WTC11 (cell line): ENCODE measurements around the gene ARAP1.

ENCODE experiments used
- AFF4 ChIP-seq: sonication (generic); formaldehyde crosslinking; IDR thresholded peaks from 2 replicates; pipeline ENCODE4 v1.8.1; 2023; ENCODE audit warnings: mild to moderate bottlenecking, missing genetic modification reagents, borderline replicate concordance
- CTCF ChIP-seq: fragments of 200-600 bp; IDR thresholded peaks from 2 replicates; pipeline ENCODE4 v1.8.0; 2022; ENCODE audit warnings: antibody characterized with exemption
- FOXP1 ChIP-seq: sonication (generic); formaldehyde crosslinking; IDR thresholded peaks from 2 replicates; pipeline ENCODE4 v1.8.0; 2022; ENCODE audit warnings: missing genetic modification reagents, mild to moderate bottlenecking, moderate library complexity, borderline replicate concordance
- IRF1 ChIP-seq: sonication (generic); formaldehyde crosslinking; IDR thresholded peaks from 2 replicates; pipeline ENCODE4 v1.8.0; 2023; ENCODE audit warnings: missing genetic modification reagents
- NR1H2 ChIP-seq: sonication (generic); formaldehyde crosslinking; IDR thresholded peaks from 2 replicates; pipeline ENCODE4 v1.9.0; 2021; ENCODE audit warnings: mild to moderate bottlenecking, moderate library complexity, missing genetic modification reagents
- SP1 ChIP-seq: sonication (generic); formaldehyde crosslinking; conservative IDR thresholded peaks from 2 replicates; pipeline ENCODE4 v1.8.1; 2022; ENCODE audit warnings: missing genetic modification reagents
- ZNF121 ChIP-seq: sonication (generic); formaldehyde crosslinking; IDR thresholded peaks from 2 replicates; pipeline ENCODE4 v1.8.0; 2023; ENCODE audit warnings: missing genetic modification reagents
- TF ChIP-seq, protein P1 (sequence below): sonication (generic); formaldehyde crosslinking; conservative IDR thresholded peaks from 2 replicates; pipeline ENCODE4 v1.8.1; 2023; ENCODE audit warnings: mild to moderate bottlenecking, low read depth, missing genetic modification reagents, moderate library complexity
- TF ChIP-seq, protein P2 (sequence below): sonication (generic); formaldehyde crosslinking; conservative IDR thresholded peaks from 2 replicates; pipeline ENCODE4 v1.8.1; 2022; ENCODE audit warnings: mild to moderate bottlenecking, missing genetic modification reagents
- TF ChIP-seq, protein P3 (sequence below): fragments of 250-450 bp; sonication (Bioruptor Pico); IDR thresholded peaks from 2 replicates; pipeline ENCODE4 v1.9.0; 2021; ENCODE audit warnings: moderate library complexity, mild to moderate bottlenecking, inconsistent platforms, borderline replicate concordance
- TF ChIP-seq, protein P4 (sequence below): sonication (generic); formaldehyde crosslinking; IDR thresholded peaks from 2 replicates; pipeline ENCODE4 v1.8.0; 2022; ENCODE audit warnings: mild to moderate bottlenecking, missing genetic modification reagents

DNA sequence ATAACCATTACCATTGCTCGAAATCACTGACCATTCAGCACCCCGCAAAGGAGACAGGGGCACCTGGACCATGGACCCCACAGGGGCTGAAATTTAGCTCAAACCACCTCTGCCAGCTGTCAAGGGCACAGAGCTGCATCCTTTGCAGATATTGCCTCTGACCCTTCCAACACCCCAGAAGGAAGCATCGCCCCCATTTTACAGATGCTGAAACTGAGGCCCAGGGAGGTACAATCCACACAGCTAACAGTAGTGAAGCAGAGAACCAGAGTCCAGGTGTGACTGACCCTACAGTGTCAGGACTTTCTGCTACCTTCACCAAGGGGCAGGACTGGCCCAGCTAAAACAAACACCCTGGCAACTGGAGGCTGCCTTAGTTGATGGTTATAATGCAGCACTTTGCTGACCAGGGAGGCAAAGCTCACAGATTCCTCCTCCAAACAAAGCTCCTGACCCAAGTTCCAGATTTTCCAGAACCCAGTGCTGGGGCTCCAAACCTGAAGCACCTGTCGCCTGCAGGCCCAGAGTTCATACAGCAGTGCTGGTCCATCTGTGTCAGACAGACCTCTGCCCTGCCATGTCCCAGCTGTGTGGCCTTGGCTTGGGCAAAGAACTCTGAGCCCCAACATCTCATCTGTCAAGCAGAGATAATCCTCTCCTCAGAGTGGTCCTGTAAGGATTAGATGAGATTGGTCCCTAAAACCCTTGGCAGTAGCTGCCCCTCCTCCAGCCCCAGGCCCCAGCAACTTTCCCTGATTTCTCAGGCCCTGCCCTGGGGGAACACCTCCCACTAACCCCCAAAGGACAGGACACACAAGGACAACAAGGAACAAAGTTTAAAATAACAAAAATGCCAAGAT lies 15.2 kb upstream of the ARAP1 start:
- TF ChIP-seq CTCF (no peak), IRF1 (CRISPR knock-in tag) (no peak), FOXP1 (CRISPR knock-in tag) (no peak), NR1H2 (no peak), SP1 (no peak), AFF4 (CRISPR knock-in tag) (no peak), ZNF121 (CRISPR knock-in tag) (no peak)
- TF ChIP-seq, protein P1, sequence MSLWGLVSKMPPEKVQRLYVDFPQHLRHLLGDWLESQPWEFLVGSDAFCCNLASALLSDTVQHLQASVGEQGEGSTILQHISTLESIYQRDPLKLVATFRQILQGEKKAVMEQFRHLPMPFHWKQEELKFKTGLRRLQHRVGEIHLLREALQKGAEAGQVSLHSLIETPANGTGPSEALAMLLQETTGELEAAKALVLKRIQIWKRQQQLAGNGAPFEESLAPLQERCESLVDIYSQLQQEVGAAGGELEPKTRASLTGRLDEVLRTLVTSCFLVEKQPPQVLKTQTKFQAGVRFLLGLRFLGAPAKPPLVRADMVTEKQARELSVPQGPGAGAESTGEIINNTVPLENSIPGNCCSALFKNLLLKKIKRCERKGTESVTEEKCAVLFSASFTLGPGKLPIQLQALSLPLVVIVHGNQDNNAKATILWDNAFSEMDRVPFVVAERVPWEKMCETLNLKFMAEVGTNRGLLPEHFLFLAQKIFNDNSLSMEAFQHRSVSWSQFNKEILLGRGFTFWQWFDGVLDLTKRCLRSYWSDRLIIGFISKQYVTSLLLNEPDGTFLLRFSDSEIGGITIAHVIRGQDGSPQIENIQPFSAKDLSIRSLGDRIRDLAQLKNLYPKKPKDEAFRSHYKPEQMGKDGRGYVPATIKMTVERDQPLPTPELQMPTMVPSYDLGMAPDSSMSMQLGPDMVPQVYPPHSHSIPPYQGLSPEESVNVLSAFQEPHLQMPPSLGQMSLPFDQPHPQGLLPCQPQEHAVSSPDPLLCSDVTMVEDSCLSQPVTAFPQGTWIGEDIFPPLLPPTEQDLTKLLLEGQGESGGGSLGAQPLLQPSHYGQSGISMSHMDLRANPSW, result no peak
- TF ChIP-seq, protein P2, sequence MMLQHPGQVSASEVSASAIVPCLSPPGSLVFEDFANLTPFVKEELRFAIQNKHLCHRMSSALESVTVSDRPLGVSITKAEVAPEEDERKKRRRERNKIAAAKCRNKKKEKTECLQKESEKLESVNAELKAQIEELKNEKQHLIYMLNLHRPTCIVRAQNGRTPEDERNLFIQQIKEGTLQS (CRISPR knock-in tag), result no peak
- TF ChIP-seq, protein P3, sequence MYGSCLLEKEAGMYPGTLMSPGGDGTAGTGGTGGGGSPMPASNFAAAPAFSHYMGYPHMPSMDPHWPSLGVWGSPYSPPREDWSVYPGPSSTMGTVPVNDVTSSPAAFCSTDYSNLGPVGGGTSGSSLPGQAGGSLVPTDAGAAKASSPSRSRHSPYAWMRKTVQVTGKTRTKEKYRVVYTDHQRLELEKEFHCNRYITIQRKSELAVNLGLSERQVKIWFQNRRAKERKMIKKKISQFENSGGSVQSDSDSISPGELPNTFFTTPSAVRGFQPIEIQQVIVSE (CRISPR knock-in tag), result no peak
- TF ChIP-seq, protein P4, sequence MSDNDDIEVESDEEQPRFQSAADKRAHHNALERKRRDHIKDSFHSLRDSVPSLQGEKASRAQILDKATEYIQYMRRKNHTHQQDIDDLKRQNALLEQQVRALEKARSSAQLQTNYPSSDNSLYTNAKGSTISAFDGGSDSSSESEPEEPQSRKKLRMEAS, result no peak
